HG02610 (cell line): ENCODE results near the gene TMEM94.

Source experiments
- ATAC-seq: cut with Tn5 transposase; IDR thresholded peaks from one replicate; pipeline ENCODE4 v1.9.1; 2021; ENCODE audit warnings: mild to moderate bottlenecking, moderate library complexity; ENCODE audit not compliant: unreplicated experiment

The TMEM94 gene

GRCh38 chr17:75524269-75524969 is 68.0 kb downstream of the TMEM94 start:
- no peak for ATAC-seq

GRCh38 chr17:75524970-75525805 is 68.8 kb downstream of the TMEM94 start, which contains the start of gene LLGL2:
TSS of gene LLGL2 (plus strand) at chr17:75525697. CDS start at chr17:75543427, 17,730 bp downstream.
- ATAC-seq = peak; percentile 77

- ATAC-seq = peak; percentile 8
Observed at GRCh38 chr17:75525806-75526554, 69.5 kb downstream of the TMEM94 start.

GRCh38 chr17:75526555-75527270 is 70.3 kb downstream of the TMEM94 start:
- ATAC-seq = no peak

- no peak for ATAC-seq
Observed at GRCh38 chr17:75530837-75531720, 74.6 kb downstream of the TMEM94 start.

- ATAC-seq = no peak
Observed at GRCh38 chr17:75531721-75532072, 75.3 kb downstream of the TMEM94 start.

- no peak for ATAC-seq
Observed at GRCh38 chr17:75535119-75535537, 78.7 kb downstream of the TMEM94 start.

- ATAC-seq = no peak
Observed at GRCh38 chr17:75535871-75536270, 79.4 kb downstream of the TMEM94 start.

- no peak for ATAC-seq
Observed at GRCh38 chr17:75536366-75536765, 79.9 kb downstream of the TMEM94 start.

- ATAC-seq = no peak
Observed at GRCh38 chr17:75539967-75540729, 83.7 kb downstream of the TMEM94 start.

- ATAC-seq = no peak
Observed at GRCh38 chr17:75540923-75541503, 84.6 kb downstream of the TMEM94 start.

- ATAC-seq = no peak
Observed at GRCh38 chr17:75542229-75542628, 85.8 kb downstream of the TMEM94 start.

- no peak for ATAC-seq
Observed at GRCh38 chr17:75542728-75543336, 86.4 kb downstream of the TMEM94 start.

- no peak for ATAC-seq
Observed at GRCh38 chr17:75544250-75544649, 87.8 kb downstream of the TMEM94 start.

- ATAC-seq = no peak
Observed at GRCh38 chr17:75546181-75546580, 89.7 kb downstream of the TMEM94 start.

GRCh38 chr17:75547091-75547490 is 90.7 kb downstream of the TMEM94 start:
- no peak for ATAC-seq

- ATAC-seq = no peak
Observed at GRCh38 chr17:75548813-75549212, 92.4 kb downstream of the TMEM94 start.
